ENCODE data around the gene PHF1.

DNA sequence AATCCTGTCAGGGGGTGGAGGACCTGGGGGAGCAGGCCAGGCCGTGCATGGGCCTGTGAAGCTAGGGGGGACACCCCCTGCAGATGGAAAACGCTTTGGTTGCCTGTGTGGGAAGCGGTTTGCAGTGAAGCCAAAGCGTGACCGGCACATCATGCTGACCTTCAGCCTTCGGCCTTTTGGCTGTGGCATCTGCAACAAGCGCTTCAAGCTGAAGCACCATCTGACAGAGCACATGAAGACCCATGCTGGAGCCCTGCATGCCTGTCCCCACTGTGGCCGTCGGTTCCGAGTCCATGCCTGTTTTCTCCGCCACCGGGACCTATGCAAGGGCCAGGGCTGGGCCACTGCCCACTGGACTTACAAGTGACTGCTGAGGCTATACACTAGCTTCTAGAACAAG is 45.3 kb downstream of the PHF1 start:
- TF ChIP-seq, protein P1, sequence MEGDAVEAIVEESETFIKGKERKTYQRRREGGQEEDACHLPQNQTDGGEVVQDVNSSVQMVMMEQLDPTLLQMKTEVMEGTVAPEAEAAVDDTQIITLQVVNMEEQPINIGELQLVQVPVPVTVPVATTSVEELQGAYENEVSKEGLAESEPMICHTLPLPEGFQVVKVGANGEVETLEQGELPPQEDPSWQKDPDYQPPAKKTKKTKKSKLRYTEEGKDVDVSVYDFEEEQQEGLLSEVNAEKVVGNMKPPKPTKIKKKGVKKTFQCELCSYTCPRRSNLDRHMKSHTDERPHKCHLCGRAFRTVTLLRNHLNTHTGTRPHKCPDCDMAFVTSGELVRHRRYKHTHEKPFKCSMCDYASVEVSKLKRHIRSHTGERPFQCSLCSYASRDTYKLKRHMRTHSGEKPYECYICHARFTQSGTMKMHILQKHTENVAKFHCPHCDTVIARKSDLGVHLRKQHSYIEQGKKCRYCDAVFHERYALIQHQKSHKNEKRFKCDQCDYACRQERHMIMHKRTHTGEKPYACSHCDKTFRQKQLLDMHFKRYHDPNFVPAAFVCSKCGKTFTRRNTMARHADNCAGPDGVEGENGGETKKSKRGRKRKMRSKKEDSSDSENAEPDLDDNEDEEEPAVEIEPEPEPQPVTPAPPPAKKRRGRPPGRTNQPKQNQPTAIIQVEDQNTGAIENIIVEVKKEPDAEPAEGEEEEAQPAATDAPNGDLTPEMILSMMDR (IDR thresholded peaks at IDR 0.05), result no peak
- no peak for TF ChIP-seq POLR2AphosphoS5 (IDR thresholded peaks at IDR 0.05)
- TF ChIP-seq POLR2A (IDR thresholded peaks at IDR 0.05), result no peak

All from prostate gland (tissue), 2 donors.